Measurements from ENCODE around the gene CCDC73. TPM values are rescaled to one million over a fixed set of nuclear protein-coding genes. Genes with fewer than 3 reads are reported as not detected.
"Not testable (repeated sequence)": the region's sequence is repeated elsewhere in the genome, so short reads cannot be mapped to it uniquely, and the experiment has no call there.

The CCDC73 gene
- total RNA-seq, 1 experiment from 2014 or later: not detected

GRCh38 chr11:32781721-32782120 lies 12.7 kb downstream of the CCDC73 start (continued):
- no peak for TF ChIP-seq ZNF281 (CRISPR knock-in tag; IDR thresholded peaks at IDR 0.05)
- no peak for TF ChIP-seq ARID4B (CRISPR knock-in tag; IDR thresholded peaks at IDR 0.05; ENCODE audit: borderline replicate concordance)
- TF ChIP-seq NFE2L1 (CRISPR knock-in tag; IDR thresholded peaks at IDR 0.05): no peak
- no peak for TF ChIP-seq RELA (CRISPR knock-in tag; IDR thresholded peaks at IDR 0.05; ENCODE audit: borderline replicate concordance)
- TF ChIP-seq GTF2I (CRISPR knock-in tag; conservative IDR thresholded peaks at IDR 0.05): no peak
- TF ChIP-seq CDX4 (CRISPR knock-in tag; IDR thresholded peaks at IDR 0.05; ENCODE audit: borderline replicate concordance): no peak
- no peak for TF ChIP-seq EMX1 (CRISPR knock-in tag; IDR thresholded peaks at IDR 0.05)
- no peak for TF ChIP-seq NFYB (CRISPR knock-in tag; conservative IDR thresholded peaks at IDR 0.05; ENCODE audit: low read depth)
- TF ChIP-seq PRDM15 (CRISPR knock-in tag; IDR thresholded peaks at IDR 0.05): no peak
- TF ChIP-seq SP1 (CRISPR knock-in tag; conservative IDR thresholded peaks at IDR 0.05): no peak

GRCh38 chr11:32780839-32781238 lies 13.6 kb downstream of the CCDC73 start:
- H3K36me3 Mint-ChIP-seq; POLR2A ChIA-PET; H3K27me3 Mint-ChIP-seq (ENCODE audit: low read depth); H3K27ac Mint-ChIP-seq; H3K9me3 Mint-ChIP-seq; H3K4me3 Mint-ChIP-seq; ATAC-seq; DNase-seq (ENCODE audit: low spot score): not testable (repeated sequence)
- CTCF ChIA-PET: interaction anchor here (1.0 kb wide), 1 partner anchor 11 kb away, joined by 3 read pairs; no protein-coding TSS in a partner anchor
- peaks cover 12% of the 10 kb centered on the region for H3K4me1 Mint-ChIP-seq
- peak; percentile 73; the same call in 1 of the 2 replicates for TF ChIP-seq ZNF121 (CRISPR knock-in tag; IDR thresholded peaks at IDR 0.05)
- TF ChIP-seq GTF2I (CRISPR knock-in tag; conservative IDR thresholded peaks at IDR 0.05): 0 out of 2 replicates have a peak, but pooled peaks have one; percentile 15

- Mint-ChIP-seq H3K4me1 (peaks cover 13% of the 10 kb centered on the region), H3K27ac (no peak overlapping the region), H3K4me3 (no peak overlapping the region), H3K9me3 (no peaks in the 10 kb centered on the region), H3K27me3 (ENCODE audit: low read depth) (no peaks in the 10 kb centered on the region), H3K36me3 (no peaks in the 10 kb centered on the region)
- ATAC-seq (no peak), DNase-seq (ENCODE audit: low spot score) (no peak)
- POLR2A ChIA-PET: no interaction called here
- CTCF ChIA-PET: interaction anchor here (0.6 kb wide), 3 partner anchors 30 to 89 kb away, joined by 4 to 5 read pairs (median 4); no protein-coding TSS in a partner anchor
- no peak for TF ChIP-seq ATF2 (CRISPR knock-in tag; IDR thresholded peaks at IDR 0.05; ENCODE audit: borderline replicate concordance, low read depth)
- no peak for TF ChIP-seq GABPB1 (CRISPR knock-in tag; IDR thresholded peaks at IDR 0.05)
- TF ChIP-seq HMGA2 (CRISPR knock-in tag; IDR thresholded peaks at IDR 0.05): no peak
- no peak for TF ChIP-seq ZNF219 (CRISPR knock-in tag; IDR thresholded peaks at IDR 0.05; ENCODE audit: borderline replicate concordance)
- TF ChIP-seq ZNF512 (CRISPR knock-in tag; IDR thresholded peaks at IDR 0.05; ENCODE audit: borderline replicate concordance): no peak
- no peak for TF ChIP-seq OVOL2 (CRISPR knock-in tag; IDR thresholded peaks at IDR 0.05; ENCODE audit: borderline replicate concordance)
- no peak for TF ChIP-seq NR2C2 (CRISPR knock-in tag; IDR thresholded peaks at IDR 0.05)
- TF ChIP-seq SMAD3 (CRISPR knock-in tag; IDR thresholded peaks at IDR 0.05; ENCODE audit: borderline replicate concordance): no peak
Measured at GRCh38 chr11:32779136-32779535, 15.3 kb downstream of the CCDC73 start.
